Endometrial microvascular endothelial cells (primary cell): ENCODE results near the gene CLEC3B. TPM values are rescaled to one million over a fixed set of nuclear protein-coding genes. Genes with fewer than 3 reads are reported as not detected.

ENCODE experiments used
- in situ Hi-C: cut with HindIII; loops from 2 replicates; pipeline ENCODE4 v1.10.0; 2017; ENCODE audit warnings: low sequenced_read_pairs, low pct_unique_long_range_greater_than_20kb; ENCODE audit errors: inconsistent ontology term
- total RNA-seq: library from RNA; depleted of rRNA; stranded (reverse); fragments of >200 nt; gene quantifications from one replicate; pipeline ENCODE4 v1.2.3, GENCODE V29; 2015; ENCODE audit errors: inconsistent ontology term

Gene CLEC3B
- total RNA-seq, 1 donor from 2014 or later = 0.56 TPM

DNA sequence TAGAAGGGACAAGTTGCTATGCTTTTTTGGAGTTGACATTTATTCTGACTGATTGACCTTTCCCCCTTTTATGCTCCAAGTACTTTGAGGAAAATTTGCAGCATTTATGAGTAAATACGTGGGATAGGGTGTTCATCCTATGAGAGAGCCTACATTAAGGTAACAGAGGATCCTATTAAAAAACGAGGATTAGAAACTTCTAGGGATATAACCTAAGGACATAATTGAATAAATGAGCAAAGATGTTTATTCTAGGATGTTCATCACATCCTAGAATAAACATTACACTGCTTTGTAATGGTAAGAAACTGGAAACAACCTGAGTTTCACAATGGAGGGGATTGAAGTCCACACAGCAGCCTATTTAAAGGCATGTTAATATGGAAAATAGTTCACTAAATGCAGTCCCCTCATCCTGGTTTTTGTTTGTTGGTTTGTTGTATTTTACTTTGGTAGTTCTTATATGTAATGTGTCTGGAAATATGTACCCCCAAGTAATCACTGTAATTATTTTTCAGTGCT is 23.9 kb upstream of the CLEC3B start:
- in situ Hi-C loops = no loop called here

DNA sequence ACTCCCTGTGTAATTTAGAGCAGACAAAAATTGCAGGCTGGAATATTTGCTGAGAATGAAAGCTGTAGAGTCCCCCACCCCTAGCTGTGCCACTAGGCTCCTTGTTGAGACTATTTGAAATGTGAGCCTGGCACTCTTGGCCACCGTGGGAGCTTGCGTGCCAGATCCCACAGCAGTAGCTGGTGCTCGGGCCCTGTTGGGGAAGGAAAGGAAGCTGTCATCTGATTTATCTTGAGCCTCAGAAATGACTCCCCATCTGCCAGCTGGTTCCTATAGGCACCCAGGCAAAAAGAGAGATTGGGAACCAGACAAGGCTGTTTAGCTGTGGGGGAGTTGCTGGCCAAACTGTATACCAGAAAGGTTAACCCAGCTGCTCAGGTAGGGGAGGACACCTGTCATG is 23.4 kb upstream of the CLEC3B start:
- in situ Hi-C loops = no loop called here

DNA sequence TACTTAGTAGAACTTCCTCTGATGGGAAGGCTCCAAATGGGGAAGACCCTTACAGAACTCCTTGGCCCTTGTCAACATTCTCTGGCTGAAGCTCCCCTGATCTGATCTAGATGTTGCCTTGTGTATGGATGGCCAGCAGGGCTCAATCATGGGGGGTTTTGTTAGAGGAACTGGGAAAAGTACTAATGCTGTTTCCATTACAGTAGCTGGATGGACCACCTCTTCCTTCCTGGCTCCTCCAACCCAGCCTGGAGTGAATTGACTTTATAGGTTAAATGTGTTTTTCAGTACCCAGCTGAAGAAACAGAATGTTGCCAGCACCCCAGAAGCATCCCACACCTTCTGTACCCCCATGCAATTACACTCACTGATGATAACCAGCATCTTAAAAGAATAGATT is 22.7 kb upstream of the CLEC3B start:
- in situ Hi-C loops = no loop called here

- in situ Hi-C loops = no loop called here
These were observed 22.2 kb upstream of the CLEC3B start for GRCh38 chr3:45003859-45004258.

DNA sequence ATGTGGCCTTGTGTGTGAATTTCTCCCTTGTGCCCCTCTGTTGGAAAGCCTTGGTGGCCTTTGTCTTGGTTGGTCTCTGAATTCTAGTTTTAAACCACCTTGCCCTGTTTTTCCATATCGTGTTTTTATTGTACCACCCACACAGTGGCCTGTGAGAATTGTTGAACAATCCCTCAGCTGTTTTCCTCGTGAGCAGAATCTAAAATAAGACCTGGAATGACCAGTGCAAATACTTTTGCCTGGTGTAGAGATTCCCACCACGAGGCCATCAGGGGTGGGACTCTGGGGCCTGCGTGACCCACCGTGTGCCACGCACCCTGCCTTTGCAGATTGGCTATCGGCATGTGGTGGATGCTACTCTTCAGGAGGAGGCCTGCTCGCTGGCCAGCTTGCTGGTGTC is 19.0 kb upstream of the CLEC3B start:
- in situ Hi-C loops = no loop called here

DNA sequence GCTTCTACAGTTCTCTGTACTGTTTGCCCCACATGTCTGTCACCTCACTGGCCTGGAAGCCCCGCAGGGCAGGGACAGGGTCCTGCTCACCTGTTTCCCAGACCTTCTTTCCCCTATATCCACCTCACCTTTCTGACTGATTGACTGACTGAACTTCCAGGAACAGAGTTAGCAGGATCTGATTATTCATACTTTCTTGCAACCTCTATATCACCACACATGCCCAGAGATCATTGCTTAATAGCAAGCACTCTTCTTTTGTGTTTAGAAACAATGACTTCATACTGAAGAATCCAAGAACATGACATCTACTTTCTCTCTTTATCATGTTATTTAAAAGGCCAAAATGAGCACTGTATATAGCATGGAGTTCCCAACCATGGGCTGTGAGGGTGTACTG is 18.0 kb upstream of the CLEC3B start:
- in situ Hi-C loops = no loop called here

- in situ Hi-C loops = no loop called here
These were observed 16.2 kb upstream of the CLEC3B start for GRCh38 chr3:45009868-45010267.

DNA sequence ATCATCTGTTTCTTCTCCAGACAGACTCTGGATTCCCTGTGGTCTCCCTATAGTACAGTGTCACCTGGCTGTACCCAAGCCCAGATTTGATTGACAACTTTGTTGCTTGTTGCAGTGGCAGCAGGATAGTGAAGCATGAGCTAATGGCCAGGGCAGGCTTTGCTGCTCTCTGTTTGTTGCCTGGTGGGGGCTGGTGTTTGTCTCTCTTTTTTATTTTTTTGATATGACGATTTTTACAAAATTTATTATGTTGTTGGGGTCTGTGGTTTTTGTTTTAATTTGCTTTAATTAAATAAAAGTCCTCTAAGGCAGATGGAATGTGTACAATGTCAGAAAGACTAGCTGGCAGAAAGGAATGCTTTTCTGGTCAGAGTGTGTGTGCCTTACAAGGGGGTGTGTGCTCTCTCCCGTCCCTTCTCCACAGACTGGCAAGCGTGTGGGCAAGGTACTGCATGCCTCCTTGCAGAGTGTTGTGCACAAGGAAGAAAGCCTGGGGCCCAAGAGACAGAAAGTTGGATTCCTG is 15.2 kb upstream of the CLEC3B start:
- in situ Hi-C loops = no loop called here

DNA sequence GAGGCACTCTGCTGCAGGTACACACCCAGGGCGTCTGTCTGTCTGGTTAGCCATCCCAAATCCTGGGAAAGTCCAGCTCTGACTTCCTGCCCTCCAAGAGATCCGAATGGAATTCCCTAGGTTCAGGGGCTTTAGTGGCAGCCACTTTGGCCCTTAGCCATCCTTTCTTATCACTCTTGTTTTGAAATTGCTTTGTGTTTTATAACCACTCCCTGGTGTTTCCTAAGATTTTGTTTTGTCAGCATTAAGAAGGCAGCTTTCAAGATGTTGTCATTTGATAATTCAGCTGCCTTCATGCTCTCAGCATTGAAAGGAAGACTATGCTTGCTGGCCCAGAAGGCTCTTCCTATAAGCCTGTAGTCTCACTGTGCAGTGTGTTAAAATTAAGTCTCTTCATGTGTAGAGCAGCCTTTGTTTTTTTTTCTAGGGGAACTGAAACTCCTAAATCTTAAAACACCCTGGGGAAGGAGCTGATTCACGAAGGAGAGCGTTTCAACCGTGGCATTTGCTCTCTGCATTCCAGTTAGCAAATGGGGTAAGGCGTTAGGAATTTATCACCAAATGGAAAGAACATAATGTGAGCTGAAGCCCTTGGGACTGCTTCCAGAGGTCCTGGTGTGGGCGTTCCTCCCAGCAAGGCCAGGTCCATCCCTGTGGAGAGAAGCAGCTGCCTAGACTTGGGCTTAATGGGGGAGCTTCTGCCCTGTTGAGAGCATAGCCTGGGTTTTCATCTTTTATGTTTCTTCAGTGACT is 14.2 kb upstream of the CLEC3B start:
- in situ Hi-C loops = no loop called here

- in situ Hi-C loops = no loop called here
These were observed 13.5 kb upstream of the CLEC3B start for GRCh38 chr3:45012577-45012976.

DNA sequence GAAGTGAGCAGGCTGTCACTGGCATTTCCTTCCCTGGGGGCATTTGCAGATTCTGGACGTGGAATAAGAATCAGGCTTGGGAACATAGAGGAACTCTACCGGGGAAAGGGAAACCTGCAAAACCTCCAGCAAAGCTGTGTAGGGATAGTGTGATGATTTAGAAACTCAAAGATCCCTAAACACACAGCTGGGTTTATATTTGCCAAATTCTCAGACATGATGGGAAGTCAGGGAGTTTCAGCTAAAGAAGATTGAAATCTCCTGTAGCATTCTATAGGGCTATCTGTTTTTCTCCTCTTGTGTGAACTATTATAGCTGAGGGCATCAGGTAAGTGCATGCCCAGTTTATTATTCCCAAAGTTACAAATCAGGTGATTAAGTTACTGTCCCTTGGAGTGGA is 9.2 kb upstream of the CLEC3B start:
- in situ Hi-C loops = no loop called here

DNA sequence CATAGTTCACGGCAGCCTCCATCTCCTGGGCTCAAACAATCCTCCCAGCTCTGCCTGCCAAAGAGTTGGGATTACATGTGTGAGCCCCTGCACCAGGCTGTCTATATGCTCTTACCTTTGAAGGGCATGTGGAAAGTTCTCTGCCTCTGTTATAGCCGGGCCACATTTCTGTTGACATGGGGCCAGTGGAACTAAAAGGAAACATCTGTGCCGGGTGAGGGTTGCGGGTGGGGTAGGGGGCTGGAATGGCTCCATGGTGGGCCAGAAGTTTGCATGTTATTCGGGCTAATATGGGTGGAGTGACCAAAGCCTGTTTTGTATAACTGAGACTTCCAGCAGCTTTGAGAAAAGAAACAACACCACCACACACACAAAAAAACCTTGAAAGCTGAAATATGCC is 8.3 kb upstream of the CLEC3B start:
- in situ Hi-C loops = no loop called here

DNA sequence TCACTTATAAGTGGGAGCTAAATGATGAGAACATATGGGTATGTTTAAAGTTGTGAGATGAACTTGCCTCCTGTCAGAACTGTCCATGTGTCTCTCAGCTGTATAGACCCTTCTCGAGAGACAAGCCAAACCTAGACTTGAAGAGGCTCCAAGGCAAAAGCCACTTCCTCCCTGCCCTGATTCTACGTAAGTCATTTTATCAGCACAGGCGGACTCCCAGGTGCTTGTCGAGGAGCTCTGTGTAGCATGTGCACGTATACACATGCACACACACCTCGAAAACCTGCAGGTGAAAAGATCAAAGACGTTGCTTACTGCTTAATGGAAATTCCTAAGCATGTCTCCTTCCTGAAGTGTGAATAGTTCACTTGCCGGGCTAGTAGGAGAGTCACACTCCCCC is 5.6 kb upstream of the CLEC3B start:
- in situ Hi-C loops = no loop called here

- in situ Hi-C loops = no loop called here
These were observed 4.4 kb upstream of the CLEC3B start for GRCh38 chr3:45021524-45022297.

DNA sequence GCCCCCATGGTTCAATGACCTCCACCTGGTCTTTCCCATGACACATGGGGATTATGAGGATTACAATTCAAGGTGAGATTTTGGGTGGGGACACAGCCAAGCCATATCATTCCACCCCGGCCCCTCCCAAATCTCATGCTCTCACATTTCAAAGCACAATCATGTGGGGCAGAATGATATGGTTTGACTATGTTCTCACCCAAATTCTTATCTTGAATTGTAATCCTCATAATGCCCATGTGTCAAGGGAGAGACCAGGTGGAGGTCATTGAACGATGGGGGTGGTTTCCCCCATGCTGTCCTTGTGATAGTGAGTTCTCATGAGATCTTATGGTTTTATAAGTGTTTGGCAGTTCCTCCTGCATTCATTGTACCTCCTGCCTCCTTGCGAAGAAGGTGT is 2.4 kb upstream of the CLEC3B start:
- in situ Hi-C loops = no loop called here

GRCh38 chr3:45024542-45025255 is 1.4 kb upstream of the CLEC3B start:
- in situ Hi-C loops = loop anchor here (25.0 kb wide), 1 partner anchor 638 kb away; no protein-coding TSS in a partner anchor

DNA sequence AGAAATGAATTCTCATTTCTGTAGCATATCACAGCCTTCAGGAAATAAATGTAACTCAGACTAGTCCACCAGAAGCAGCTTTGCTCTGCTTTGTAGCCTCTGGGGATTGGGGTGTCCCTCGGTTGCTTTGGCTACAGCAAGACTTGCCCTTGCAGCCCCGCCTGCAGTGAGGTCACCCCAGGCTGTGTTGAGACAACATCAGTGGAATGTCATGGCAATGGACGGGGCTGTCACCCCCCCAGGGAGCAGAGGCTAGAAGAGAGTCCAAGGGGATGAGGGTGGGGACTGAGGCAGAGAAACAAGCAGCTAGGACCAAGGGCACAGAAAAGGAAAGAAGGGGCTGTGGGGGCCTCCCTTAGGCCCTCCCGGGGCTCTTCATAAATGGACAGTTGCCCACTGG is 854 bp downstream of the CLEC3B start:
- in situ Hi-C loops = loop anchor here (25.0 kb wide), 1 partner anchor 635 kb away; no protein-coding TSS in a partner anchor

- in situ Hi-C loops = loop anchor here (25.0 kb wide), 1 partner anchor 635 kb away; no protein-coding TSS in a partner anchor
These were observed 1.3 kb downstream of the CLEC3B start for GRCh38 chr3:45027441-45027840.

DNA sequence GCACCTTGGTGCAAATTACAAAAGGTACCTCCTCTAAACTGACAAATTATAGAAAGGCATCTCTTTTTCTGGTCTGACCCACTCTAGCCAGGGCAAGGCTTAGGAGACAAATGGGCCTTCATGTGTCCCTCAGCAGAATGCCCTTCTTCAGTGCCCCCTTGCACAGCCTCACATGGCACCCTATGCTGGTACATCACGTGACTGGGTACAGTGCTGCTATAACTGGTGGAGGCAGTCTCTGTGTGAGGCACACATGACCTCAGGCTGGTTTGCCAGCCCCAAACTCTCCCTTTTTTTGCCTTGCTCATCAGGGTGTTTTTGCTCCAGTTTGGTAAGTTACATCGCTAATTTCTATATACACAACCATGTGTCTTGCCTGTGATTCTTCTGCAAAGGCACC is 3.1 kb downstream of the CLEC3B start:
- in situ Hi-C loops = loop anchor here (25.0 kb wide), 1 partner anchor 633 kb away; no protein-coding TSS in a partner anchor
